Measurements from ENCODE around the gene KCNB1. TPM values are rescaled to one million over a fixed set of nuclear protein-coding genes. Genes with fewer than 3 reads are reported as not detected.

KCNB1 gene
- polyA plus RNA-seq (2014; cell fraction: cytosol; rRNA removed): 3.8 and 3.9 TPM in 2 replicates
- 2.2 and 4.3 TPM in 2 replicates for polyA plus RNA-seq (2014; cell fraction: nucleus; rRNA removed)

DNA sequence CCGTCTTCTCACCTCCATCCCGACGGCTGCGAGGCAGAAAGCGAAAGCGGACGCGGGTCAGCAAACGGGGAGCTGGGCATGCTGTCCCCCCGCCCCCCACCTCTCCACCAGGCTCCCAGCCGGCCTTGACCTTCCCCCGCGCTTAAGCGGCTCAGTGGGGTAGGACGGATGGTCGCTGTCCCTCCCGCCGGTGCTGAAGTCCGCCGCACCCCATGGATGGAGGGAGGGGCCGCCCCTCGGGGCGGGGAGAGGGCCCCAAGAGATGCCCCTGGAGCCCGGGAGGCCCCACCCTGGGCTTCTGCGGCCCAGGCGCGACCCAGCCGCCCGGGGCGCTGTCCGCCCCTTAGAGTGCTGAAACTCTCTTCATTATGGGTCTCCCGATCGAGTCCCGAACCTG lies at the start of gene KCNB1:
Gene KCNB1 (minus strand): TSS at position 48 of the 397 bp plus-strand sequence. CDS start 188 bp downstream, outside the sequence.
- DNase-seq (ENCODE audit: low spot score): peak; percentile 52

DNA sequence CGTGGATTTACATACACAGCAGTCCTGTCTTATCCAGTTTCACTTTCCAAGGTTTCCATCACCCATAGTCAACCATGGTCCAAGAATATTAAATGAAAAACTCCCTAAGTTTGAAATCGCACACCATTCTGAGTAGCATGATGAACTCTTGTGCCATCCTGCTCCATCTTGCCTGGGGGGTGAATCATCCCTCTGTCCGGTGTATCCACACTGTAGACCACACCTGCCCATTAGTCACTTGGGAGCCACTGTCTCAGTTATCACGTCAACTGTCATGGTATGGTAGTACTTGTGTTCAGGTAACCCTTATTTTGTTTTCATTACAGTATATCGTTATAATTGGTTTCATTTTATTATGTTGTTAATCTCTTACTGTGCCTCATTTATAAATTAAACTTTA lies 47.0 kb upstream of the KCNB1 start:
- DNase-seq (ENCODE audit: low spot score): no peak

DNA sequence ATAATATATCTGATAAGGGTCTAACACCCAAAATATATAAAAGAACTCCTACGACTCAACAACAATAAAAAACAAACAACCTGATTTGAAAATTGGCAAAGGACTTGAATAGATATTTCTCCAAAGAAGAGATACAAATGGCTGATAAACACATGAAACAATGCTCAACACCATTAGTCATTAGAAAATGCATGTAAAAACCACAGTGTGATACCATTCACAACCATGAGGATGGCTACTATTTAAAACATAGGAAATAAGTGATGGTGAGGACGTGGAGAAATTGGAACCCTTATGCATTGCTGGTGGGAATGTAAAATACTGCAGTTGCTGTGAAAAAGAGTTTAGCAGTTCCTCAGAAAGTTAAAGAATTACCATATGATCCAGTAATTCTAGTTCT lies 44.1 kb upstream of the KCNB1 start:
- DNase-seq (ENCODE audit: low spot score): no peak

DNA sequence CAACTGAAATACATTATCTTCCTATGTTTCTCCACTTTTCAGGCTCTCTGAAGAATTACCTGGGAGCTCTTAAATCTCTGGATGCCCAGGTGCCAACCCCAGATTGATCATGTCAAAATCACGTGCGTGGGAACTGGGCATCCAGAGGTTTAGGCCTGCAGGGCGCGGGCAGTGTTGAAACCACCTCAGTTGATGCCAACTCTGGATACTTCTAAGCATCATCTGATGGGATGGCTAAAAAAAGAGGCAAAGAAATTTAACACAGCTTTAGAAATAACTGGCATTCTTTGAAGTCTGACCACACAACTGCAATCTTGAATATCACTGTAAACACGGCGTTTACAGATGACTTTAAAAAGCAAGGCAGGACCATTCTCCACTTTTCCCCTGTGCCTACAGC lies 43.6 kb upstream of the KCNB1 start:
- no peak for DNase-seq (ENCODE audit: low spot score)

DNA sequence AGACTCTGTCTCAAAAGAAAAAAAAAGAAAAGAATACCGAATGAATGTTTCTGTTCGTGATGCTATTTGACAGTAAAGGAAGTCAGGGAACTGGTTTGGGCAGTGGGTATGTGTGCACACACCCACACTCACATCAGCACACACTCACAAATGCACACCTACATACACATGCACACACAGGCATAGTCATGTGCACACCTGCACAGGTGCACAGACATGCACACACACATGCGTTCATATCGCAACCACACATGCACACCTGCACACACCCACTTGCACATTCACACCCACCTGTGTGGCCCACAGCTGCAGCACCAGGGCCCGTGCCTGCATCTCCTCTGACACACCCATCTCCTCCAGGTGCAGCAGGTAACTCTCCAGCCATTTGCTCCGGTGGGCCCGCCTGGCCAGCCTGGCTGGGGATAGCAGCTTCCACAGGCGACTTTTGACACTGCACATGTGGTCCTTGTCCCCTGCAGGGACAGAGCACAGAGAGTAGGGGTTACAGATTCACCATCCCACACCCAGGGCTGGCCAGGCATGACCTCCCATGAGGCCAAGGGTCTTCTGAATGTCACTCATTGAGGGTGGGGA lies 41.4 kb upstream of the KCNB1 start:
- DNase-seq (ENCODE audit: low spot score): no peak

DNA sequence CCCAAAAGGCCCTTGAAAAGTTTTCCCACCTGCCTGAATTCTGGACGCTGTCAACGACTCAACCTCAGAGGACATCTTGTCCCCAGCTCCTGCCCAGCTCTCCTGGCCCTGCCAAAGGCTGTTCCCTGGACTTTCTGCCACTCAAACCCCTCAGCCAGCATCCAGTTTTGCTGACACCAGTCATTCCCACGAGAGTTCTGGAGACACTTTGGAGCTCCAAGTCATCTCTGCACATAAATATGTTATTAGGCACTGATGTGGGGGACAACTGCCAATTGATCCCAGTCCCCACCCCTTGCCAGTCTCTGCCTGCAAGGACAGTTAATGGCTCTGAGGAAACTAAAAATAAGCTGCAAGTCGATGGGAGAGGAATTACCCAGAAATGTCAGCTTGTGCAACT lies 38.9 kb upstream of the KCNB1 start:
- DNase-seq (ENCODE audit: low spot score): no peak

DNA sequence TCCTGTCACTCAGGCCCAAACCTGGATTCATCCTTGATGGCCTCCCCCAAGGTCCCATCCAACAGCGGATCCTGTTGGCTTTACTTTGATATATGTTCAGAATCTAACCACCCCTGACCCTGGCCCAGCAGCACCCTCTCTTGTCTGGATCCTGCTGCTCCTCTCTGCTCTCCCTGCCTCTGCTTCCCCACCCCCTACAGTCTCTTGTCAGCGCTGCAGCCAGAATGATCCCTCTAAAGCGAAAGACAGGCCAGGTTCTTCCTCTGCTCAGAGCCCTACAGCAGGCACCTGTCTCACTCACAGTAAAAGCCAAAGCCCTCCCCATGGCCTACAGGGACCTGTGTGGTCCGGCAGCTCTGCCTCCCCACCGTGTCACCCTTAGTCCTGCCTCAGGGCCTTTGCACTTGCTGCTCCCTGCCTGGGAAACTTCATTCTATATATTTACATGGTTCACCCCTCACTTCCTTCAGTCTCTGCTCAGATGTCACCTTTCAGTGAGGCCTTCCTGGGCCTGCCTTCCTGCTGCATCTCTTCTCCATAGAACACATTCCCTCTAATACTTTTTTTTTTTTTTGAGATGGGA lies 37.4 kb upstream of the KCNB1 start:
- DNase-seq (ENCODE audit: low spot score): no peak

DNA sequence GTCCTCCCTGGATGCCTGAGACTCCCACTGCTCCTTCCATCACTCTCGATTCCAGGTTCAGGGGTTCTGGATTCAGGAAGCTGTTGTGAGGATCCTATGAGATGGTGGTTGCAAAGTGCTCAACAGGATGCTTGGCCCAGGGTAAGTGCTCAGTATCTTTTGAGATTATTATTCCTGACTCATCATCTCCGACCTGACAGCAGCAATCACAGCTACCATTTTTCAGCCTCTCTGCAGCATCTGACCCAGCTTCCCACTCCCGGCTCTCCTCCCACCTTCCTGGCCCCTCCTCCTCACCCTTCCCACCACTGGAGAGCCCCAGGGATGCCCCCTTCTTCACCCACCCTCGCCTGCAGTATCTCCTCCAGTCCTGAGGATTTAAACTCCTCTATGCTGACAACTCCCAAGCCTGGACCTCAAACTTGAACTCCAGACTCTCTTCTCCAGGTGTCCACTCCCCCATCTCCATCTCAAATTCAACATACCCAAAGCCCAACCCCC lies 36.8 kb upstream of the KCNB1 start:
- no peak for DNase-seq (ENCODE audit: low spot score)

DNA sequence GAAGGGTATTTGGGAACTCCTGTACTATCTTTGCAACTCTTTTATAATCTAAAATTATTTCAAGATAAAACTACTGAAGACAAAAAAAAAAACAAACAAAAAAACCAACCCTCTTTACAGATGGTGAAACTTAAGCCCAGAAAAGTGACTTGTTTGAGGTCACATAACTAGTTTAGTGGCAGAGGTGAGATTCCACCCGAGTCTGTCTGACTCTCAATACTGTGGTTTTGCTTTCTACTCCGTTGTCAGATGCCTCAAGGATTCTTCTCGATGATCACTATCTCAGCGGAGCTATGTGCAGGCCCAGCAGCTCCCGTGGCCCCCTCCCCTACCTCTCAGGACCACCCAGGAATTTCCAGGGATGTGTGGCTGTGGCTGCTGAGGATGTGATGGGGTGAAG lies 36.1 kb upstream of the KCNB1 start:
- DNase-seq (ENCODE audit: low spot score): no peak

DNA sequence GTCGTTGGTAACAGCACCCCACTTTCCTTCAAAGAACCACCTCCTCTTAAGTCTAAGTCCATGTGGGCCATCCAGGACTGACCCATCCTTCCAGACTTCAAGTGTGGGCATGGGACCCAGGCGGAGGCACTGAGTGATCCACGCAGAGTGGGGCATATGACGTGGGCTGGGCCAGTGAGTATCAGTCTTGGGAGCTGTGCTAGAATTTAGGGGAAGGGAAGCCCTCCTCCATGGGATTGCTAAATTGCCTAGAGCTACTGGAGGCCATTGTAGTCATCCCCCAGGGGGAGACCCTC lies 35.3 kb upstream of the KCNB1 start:
- no peak for DNase-seq (ENCODE audit: low spot score)

DNA sequence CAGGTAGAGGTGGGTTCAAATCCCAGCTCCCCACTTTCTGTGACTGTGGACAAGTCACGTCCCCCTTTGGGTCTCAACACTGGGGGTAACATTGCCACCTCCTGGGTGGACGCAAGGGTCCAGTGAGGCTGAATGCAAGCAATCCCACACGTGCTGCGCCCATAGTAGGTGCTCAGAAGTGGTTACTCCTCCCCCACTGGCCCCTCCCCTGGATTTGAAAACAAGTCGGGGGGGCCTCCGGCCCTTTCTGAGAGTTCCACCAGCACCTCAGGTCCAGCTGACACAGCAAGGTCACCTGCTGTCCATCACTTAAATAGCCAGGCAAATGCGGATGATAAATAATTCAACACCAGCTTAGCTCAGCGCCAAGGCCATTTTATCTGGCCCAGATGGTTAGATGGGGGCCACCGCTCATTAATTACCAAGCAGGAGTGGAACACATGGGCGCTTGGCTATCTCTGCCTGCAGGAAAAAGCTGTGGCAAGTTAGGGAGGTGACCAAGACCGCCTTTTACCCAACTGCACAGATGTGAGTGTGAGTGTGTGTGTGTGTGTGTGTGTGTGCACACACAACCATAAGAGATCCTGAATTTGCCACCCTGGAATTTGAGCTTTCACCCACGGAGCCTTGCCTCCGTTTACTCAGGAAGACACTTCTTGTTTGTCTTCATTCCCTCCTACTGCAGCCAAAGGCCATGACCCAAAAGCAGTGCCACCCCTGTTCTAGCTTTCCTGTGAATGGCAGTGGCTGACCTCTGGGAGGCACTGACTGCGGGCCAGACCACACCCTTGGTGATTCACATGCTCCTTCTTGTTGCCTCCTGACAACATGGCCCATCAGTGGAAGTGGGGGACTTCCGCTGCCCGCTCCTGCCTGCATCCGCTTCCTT lies 34.7 kb upstream of the KCNB1 start:
- DNase-seq (ENCODE audit: low spot score): no peak

DNA sequence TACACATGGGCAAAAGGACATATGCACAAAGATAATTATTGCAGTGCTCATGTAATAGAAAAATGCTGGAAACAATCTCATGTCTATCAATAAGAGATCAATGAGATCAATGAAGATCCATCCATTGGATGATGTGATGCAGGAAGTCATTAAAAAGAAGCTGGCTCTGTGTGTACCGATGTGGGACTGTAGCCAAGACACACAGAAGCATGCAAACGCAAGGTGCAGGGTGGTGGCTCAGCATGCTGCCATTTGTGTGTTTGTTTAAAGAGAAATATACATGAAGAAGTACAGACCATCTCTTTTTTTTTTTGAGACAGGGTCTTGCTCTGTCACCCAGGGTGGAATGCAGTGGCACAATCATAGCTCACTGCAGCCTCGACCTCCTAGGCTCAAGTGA lies 33.1 kb upstream of the KCNB1 start:
- DNase-seq (ENCODE audit: low spot score): no peak

DNA sequence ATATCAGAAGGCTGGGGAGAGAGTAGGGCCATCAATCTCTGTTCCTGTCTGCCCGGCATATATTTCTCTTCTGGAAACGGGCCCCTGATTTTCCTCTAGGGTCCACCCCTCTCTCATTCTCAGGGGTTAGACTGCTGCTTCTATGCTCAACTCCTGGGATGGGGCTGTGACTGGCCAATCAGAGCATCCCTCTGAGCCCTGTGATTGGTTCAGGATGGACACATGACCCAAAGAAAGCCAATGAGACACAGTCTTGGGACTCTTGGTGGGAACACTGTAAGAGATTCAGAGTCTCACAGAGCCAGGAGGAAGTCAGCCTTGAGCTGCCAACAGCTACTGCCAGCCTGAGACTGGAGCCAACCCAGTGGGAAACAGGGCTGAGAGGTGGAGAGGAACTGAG lies 31.0 kb upstream of the KCNB1 start:
- DNase-seq (ENCODE audit: low spot score): no peak

DNA sequence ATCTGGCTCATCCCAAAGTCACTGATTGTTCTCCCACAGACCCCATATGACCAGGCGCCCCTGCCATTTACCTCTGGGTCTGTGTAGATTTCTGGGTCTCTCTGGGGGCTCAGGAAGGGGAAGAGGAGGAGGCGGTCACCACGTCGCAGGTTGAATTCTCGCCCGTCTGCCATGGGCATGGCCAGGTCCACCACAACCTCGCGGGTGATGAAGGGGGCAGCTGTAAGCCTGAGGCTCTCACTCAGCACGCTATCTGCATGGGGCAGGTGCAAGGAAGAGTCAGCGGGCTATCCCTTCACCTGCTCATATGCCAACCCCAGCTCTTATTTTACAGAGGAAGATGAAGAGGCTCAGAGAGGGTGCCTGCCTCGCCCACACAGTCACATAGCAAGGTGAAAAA lies 30.5 kb upstream of the KCNB1 start:
- DNase-seq (ENCODE audit: low spot score): no peak

DNA sequence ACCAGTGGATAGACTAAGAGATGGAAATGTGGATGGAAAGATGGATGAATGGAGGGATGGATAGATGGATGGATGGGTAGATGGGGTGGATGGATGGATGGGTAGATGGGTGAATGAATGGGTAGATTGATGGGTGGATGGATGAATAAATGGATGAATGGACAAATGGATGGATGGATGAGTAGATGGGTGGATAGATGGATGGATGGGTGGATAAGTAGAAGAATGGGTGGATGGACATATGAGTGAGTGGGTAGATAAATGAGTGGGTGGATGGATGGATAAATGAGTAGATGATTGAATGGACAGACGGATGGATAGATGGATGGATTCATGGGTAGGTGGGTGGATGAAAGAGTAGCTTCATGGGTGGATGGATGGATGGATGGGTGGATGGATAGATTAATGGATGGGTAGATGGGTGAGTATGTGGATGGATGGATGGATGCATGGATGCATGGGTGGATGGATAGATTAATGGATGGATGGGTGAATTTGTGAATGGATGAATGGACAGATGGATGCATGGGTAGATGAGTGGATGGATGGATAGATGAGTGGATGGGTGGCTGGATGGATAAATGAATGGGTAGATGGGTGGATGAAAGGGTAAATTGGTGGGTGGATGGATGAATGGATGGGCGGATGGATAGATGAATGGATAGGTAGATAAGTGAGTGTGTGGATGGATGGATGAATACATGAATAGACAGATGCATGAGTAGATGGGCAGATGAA lies 29.5 kb upstream of the KCNB1 start:
- no peak for DNase-seq (ENCODE audit: low spot score)

DNA sequence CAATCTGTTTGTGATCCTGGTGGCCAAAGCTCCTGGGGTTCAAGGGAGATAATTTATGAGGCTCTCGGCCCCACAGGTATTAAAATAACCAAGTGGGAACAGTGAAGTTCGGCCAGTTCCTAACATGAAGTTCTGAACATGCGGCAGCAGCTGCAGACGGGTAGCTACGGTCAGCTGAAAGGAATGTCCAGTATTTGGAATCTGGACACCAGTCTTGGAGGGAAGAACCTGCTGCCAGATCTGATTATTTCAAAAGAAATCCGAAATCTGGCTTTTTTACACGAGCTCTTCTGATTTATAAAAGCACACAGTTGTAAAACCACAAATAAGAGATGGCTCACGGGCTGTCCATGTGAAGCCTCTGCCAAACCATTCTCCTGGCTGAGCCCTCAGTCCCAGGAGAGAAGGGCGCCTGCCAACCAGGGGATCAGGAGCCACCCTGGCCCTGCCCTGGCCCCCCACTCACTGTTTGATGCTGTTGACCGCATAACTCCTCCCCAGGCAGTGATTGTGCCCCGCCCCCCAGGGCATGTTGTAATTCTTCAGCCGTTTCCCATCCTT lies 28.2 kb upstream of the KCNB1 start:
- DNase-seq (ENCODE audit: low spot score): no peak

DNA sequence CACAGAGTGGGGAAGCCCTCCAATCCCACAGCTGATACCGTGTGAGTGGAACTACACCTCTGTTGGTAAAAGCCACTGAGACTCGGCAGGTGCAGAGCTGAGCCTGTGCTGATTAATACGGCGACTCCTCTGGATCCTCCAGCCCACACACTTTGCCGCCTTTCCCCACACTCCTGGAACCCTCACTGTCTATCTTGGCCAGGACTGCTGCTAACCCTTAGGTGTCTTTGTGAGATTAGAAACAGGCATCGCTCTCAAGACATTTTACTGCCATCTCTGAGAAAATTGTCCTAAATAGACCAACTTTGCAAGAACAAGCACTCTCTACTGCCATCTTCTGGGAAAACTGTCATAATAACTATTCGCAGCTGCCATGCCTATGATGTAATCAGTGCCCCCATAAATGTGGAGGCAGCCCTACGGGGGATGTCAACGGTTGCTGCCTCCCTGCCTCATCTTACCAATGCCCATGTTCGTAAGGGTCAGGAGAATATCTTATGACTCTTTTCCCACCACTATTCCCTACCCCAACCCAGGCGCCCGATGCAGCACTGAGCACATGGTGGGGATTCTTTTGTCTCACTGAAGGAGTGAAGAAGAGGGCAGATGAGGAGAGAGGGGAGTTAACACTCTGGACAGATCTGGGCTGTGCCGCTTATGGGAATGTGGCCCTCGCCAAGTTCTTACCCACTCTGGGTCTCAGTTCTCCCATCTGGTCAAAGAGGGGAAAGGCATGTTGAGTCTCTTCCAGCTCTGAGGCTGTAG lies 26.1 kb upstream of the KCNB1 start:
- peak; percentile 80 for DNase-seq (ENCODE audit: low spot score)

DNA sequence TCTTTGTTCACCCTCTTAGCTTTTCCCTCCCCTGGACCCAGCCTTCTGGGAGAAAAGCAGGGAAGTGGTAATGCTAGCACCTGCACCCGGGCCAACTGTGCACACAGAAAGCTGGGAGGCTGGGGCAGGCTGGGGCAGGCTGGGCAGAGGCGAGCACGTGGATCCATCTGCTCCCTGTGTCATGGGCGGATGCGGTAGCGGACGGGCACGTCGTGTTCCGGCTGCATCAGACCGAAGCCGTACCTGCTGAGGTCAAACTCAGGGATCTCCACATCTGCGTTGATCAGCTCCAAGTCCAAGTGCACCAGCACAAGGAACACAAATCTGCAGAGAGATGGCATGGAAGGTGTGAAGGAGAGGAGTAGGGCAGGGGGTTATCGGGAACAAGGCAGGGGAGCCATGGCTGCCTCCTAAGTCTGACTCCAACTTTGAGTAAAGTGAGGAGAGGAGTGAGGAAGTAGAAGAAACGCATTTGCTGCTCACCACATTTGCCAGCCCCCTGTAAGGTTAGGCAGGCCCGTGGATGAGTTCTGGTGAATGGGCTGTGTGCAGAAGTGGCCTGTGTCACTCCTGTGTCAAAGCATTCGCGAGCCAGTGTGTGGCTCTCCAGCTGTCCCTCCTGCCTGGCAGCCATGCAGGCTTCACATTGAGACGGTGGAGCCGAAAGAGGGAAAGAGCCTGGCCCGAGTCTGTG lies 25.4 kb upstream of the KCNB1 start:
- no peak for DNase-seq (ENCODE audit: low spot score)

DNA sequence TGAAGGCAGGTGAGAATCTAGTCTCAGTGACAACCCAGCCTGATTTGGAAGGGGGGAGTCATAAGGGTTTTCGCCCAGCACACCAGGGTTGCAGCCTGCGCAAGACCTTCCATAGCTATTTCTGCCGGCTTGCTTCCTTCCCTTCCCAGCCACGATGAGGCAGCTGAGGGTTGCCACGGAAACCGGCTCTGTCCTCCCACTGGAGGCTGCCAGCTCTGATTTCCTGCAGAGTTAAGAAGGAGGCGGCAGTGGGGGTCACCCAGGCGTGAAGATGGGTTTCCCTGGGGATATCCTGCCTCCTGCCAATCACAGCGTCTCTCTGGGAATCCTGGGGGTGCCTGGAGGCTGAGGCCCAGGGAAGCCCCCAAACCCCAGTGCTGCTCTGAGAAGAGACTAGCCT lies 23.1 kb upstream of the KCNB1 start:
- peak; percentile 89 for DNase-seq (ENCODE audit: low spot score)

DNA sequence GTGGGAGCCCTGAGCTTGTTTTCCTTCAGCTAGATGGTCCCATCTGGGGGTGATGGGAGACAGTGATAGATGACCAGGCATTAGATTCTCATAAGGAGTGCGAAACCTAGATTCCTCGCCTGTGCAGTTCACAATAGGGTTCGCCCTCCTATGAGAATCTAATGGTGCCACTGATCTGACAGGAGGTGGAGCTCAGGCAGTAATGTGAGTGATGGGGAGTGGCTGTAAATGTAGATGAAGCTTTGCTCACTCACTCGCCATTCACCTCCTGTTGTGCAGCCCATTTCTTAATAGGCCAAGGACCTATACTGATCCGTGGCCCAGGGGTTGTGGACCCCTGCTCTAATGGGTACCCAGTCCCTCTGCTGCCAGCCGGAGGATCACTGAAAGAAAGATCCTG lies 20.7 kb upstream of the KCNB1 start:
- DNase-seq (ENCODE audit: low spot score): no peak

Measured in SK-N-DZ (cell line).